Measurements from ENCODE around the gene SSR4.

- TF ChIP-seq FOXK1 (CRISPR knock-in tag; IDR thresholded peaks at IDR 0.05) (no peak), PRDM15 (CRISPR knock-in tag; IDR thresholded peaks at IDR 0.05) (no peak), TP53 (CRISPR knock-in tag; IDR thresholded peaks at IDR 0.05) (no peak), STAT6 (CRISPR knock-in tag; conservative IDR thresholded peaks at IDR 0.05; ENCODE audit: low read depth) (no peak), GABPB1 (CRISPR knock-in tag; IDR thresholded peaks at IDR 0.05) (no peak), CTCF (IDR thresholded peaks at IDR 0.05) (no peak), MAX (CRISPR knock-in tag; IDR thresholded peaks at IDR 0.05) (no peak)
Observed at GRCh38 chrX:153828723-153829548, 34.5 kb downstream of the SSR4 start.

Measured in WTC11 (cell line).